ENCODE measurements around the gene SLC37A1.

DNA sequence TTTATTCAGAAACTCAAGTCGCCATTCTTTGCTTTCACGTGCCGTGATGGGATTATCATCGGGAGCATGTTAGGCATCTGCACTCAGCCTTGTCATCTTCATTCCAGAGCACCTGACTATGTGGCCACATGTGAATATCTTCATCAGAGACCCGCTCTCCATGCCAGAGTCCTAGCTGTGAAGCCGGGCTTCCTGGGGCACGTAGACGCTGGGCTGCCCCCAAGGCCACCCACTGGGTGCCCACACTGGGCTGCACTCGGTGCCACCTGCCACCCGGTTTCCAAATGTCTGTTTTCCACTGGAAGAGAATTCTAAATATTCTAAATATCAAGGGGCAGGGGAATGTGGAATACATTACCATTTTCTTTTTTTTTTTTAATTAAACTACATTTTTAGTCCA, 43.8 kb downstream of the SLC37A1 start:
- TF ChIP-seq, protein P1, sequence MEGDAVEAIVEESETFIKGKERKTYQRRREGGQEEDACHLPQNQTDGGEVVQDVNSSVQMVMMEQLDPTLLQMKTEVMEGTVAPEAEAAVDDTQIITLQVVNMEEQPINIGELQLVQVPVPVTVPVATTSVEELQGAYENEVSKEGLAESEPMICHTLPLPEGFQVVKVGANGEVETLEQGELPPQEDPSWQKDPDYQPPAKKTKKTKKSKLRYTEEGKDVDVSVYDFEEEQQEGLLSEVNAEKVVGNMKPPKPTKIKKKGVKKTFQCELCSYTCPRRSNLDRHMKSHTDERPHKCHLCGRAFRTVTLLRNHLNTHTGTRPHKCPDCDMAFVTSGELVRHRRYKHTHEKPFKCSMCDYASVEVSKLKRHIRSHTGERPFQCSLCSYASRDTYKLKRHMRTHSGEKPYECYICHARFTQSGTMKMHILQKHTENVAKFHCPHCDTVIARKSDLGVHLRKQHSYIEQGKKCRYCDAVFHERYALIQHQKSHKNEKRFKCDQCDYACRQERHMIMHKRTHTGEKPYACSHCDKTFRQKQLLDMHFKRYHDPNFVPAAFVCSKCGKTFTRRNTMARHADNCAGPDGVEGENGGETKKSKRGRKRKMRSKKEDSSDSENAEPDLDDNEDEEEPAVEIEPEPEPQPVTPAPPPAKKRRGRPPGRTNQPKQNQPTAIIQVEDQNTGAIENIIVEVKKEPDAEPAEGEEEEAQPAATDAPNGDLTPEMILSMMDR (IDR thresholded peaks at IDR 0.05; ENCODE audit: insufficient read depth, low read length), result no peak
- TF ChIP-seq POLR2AphosphoS5 (IDR thresholded peaks at IDR 0.05; ENCODE audit: low read depth), result no peak
- no peak for TF ChIP-seq GABPA (IDR thresholded peaks at IDR 0.05; ENCODE audit: low read depth)
